Naive thymus-derived CD4-positive, alpha-beta T cell (primary cell): Measurements from ENCODE around the gene ZNF25. TPM values are rescaled to one million over a fixed set of nuclear protein-coding genes. Genes with fewer than 3 reads are reported as not detected.

Experiments
- ATAC-seq: fragments of 150-1000 bp; cut with Tn5 transposase; 2 replicates; pipeline ENCODE4 v1.10.0; 2021; ENCODE audit warnings: mild to moderate bottlenecking, moderate library complexity
- CTCF ChIA-PET: fragments of 350-600 bp; sonication (Branson Sonifier 250); formaldehyde crosslinking; loops from one replicate; lab custom pipeline; 2021; ENCODE audit warnings: antibody characterized with exemption; lab: Charles Lee
- POLR2A ChIA-PET: fragments of 350-600 bp; sonication (Branson Sonifier 250); formaldehyde crosslinking; loops from one replicate; lab custom pipeline; 2021; ENCODE audit warnings: antibody characterized with exemption, inconsistent platforms; lab: Charles Lee
- DNase-seq, 9 donors: peaks; one replicate each; pipeline versions ENCODE4 v3.0.0 to v3.0.0-alpha.2; 2020 to 2022; ENCODE audit warnings: mixed read lengths in 1 of 9
- H3K27ac ChIP-seq: one replicate; pipeline ENCODE4 v1.7.0; 2013; ENCODE audit warnings: mild to moderate bottlenecking, low read depth, low read length, moderate library complexity
- H3K27me3 ChIP-seq, 2 donors: one replicate each; pipeline ENCODE4 v1.7.0; 2013; ENCODE audit warnings: low read length in 2 of 2, mild to moderate bottlenecking in 2 of 2, moderate library complexity in 2 of 2; ENCODE audit not compliant: control insufficient read depth in 2 of 2, insufficient read depth in 2 of 2
- H3K36me3 ChIP-seq, 3 experiments: 1 replicate in 2 of 3; 2 replicates in 1 of 3; pipeline ENCODE4 v1.7.0; 2013; ENCODE audit warnings: low read length in 3 of 3, mild to moderate bottlenecking in 3 of 3, moderate library complexity in 1 of 3; ENCODE audit not compliant: insufficient read depth in 3 of 3, control insufficient read depth in 2 of 3
- H3K4me1 ChIP-seq, 2 donors: one replicate each; pipeline ENCODE4 v1.7.0; 2013; ENCODE audit warnings: low read length in 2 of 2, mild to moderate bottlenecking in 2 of 2, moderate library complexity in 1 of 2; ENCODE audit not compliant: control insufficient read depth in 2 of 2, insufficient read depth in 2 of 2
- H3K4me3 ChIP-seq: 2 replicates; pipeline ENCODE4 v1.7.0; 2013; ENCODE audit warnings: mild to moderate bottlenecking, low read length
- H3K9me3 ChIP-seq, 3 experiments: 1 replicate in 2 of 3; 2 replicates in 1 of 3; pipeline ENCODE4 v1.7.0; 2013; ENCODE audit warnings: low read length in 3 of 3; ENCODE audit not compliant: control insufficient read depth in 2 of 3
- H3K27ac Mint-ChIP-seq, 9 donors: one replicate each; pipeline ENCODE4 v1.8.0; 2020 to 2022; ENCODE audit warnings: mixed read lengths in 9 of 9, mild to moderate bottlenecking in 8 of 9, moderate library complexity in 5 of 9, inconsistent platforms in 2 of 9
- H3K27me3 Mint-ChIP-seq, 5 donors: one replicate each; pipeline ENCODE4 v1.8.0; 2021 to 2022; ENCODE audit warnings: mixed read lengths in 5 of 5, mild to moderate bottlenecking in 1 of 5
- H3K36me3 Mint-ChIP-seq, 5 donors: one replicate each; pipeline ENCODE4 v1.8.0; 2020 to 2022; ENCODE audit warnings: mixed read lengths in 5 of 5, mild to moderate bottlenecking in 3 of 5, inconsistent platforms in 1 of 5
- H3K4me1 Mint-ChIP-seq, 7 donors: one replicate each; pipeline ENCODE4 v1.8.0; 2020 to 2022; ENCODE audit warnings: mixed read lengths in 7 of 7, mild to moderate bottlenecking in 3 of 7, inconsistent platforms in 1 of 7
- H3K4me3 Mint-ChIP-seq, 10 donors: one replicate each; pipeline ENCODE4 v1.8.0; 2020 to 2022; ENCODE audit warnings: mild to moderate bottlenecking in 10 of 10, mixed read lengths in 10 of 10, moderate library complexity in 6 of 10, inconsistent platforms in 2 of 10
- H3K9me3 Mint-ChIP-seq, 11 donors: one replicate each; pipeline ENCODE4 v1.8.0; 2020 to 2022; ENCODE audit warnings: mixed read lengths in 11 of 11, mild to moderate bottlenecking in 4 of 11, inconsistent platforms in 1 of 11, moderate library complexity in 1 of 11
- intact Hi-C, 2 donors: fragments of 100-400 bp; cut with micrococcal nuclease; formaldehyde crosslinking; loops; one replicate each; pipeline ENCODE4 v1.15.1; 2023
- polyA plus RNA-seq, 2 donors: library from polyadenylated mRNA; unstranded; fragments of 300-500 nt; fragmentation: Illumina TruSeq; gene quantifications; one replicate each; pipeline ENCODE4 v1.2.3, GENCODE V29; 2021
- total RNA-seq, 6 experiments: library from RNA in 5 of 6; stranded (reverse) in 5 of 6; gene quantifications; 1 replicate in 5 of 6; 2 replicates in 1 of 6; pipeline ENCODE4 v1.2.3 and lab custom pipeline; 2021 to 2026

ZNF25 gene
- total and polyA plus RNA-seq, 7 experiments from 2014 or later = 4.3 to 13.9 (median 7.5) TPM

- Mint-ChIP-seq H3K4me3 (no peak overlapping the region), H3K4me1 (peaks cover 0 to 12% (median 0%) of the 10 kb centered on the region in 7 donors), H3K27ac (no peak overlapping the region), H3K9me3 (peaks cover 5 to 41% (median 26%) of the 10 kb centered on the region in 11 donors), H3K27me3 (no peaks in the 10 kb centered on the region), H3K36me3 (peaks cover 46 to 86% (median 81%) of the 10 kb centered on the region in 5 donors)
- ATAC-seq = no peak
- Histone ChIP-seq H3K27ac (no peak overlapping the region), H3K9me3 (peaks cover under 1 to 16% (median 4%) of the 10 kb centered on the region in 3 experiments), H3K4me3 (no peak overlapping the region), H3K27me3 (no peaks in the 10 kb centered on the region), H3K4me1 (no peaks in the 10 kb centered on the region), H3K36me3 (peaks cover 11 to 59% (median 25%) of the 10 kb centered on the region in 3 experiments)
- ChIA-PET CTCF (no interaction called here), POLR2A (no interaction called here)
- DNase-seq = no peak
- intact Hi-C loops = no loop called here
Observed at GRCh38 chr10:37957841-37958240, 18.6 kb downstream of the ZNF25 start.

DNA sequence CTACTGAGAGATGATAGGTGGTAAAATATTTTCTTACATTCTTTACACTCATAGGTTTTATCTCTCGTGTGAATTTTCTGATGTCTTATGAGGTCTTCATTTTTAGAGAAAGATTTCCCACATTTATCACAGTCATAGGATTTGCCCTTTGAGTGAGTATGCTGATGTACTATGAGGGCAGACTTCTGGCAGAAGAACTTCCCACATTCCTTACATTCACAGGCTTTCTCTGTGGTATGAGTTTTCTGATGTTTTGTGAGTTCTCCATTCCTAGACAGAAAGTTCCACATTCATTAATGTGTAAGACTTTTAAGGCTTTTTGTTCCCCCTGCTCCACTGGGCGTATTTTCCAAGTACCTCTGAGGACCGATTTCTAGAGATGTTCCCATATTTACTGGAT lies 23.5 kb downstream of the ZNF25 start:
- peaks cover 69 to 99% (median 95%) of the 10 kb centered on the region in 5 donors for H3K36me3 Mint-ChIP-seq
- intact Hi-C loops = no loop called here
- H3K4me1 Mint-ChIP-seq = peaks cover 0 to 6% (median 0%) of the 10 kb centered on the region in 7 donors
- peaks cover 14 to 75% (median 44%) of the 10 kb centered on the region in 11 donors for H3K9me3 Mint-ChIP-seq
- H3K4me3 Mint-ChIP-seq = no peak overlapping the region
- no peaks in the 10 kb centered on the region for H3K27me3 ChIP-seq
- H3K36me3 ChIP-seq = peaks cover 22 to 71% (median 38%) of the 10 kb centered on the region in 3 experiments
- peaks cover 3 to 28% (median 15%) of the 10 kb centered on the region in 3 experiments for H3K9me3 ChIP-seq
- H3K4me3 ChIP-seq = no peak overlapping the region
- H3K27ac Mint-ChIP-seq = no peak overlapping the region
- H3K27ac ChIP-seq = no peak overlapping the region
- DNase-seq (no peak), ATAC-seq (no peak)
- CTCF ChIA-PET = no interaction called here
- POLR2A ChIA-PET = no interaction called here
- no peaks in the 10 kb centered on the region for H3K4me1 ChIP-seq
- H3K27me3 Mint-ChIP-seq = no peaks in the 10 kb centered on the region

GRCh38 chr10:37952043-37952755 lies 24.2 kb downstream of the ZNF25 start:
- DNase-seq (no peak), ATAC-seq (no peak)
- H3K27me3 Mint-ChIP-seq = no peaks in the 10 kb centered on the region
- CTCF ChIA-PET = interaction anchor here (0.5 kb wide), 1 partner anchor 24 kb away, joined by 3 read pairs; no protein-coding TSS in a partner anchor
- Histone ChIP-seq H3K27me3 (no peaks in the 10 kb centered on the region), H3K4me3 (no peak overlapping the region), H3K36me3 (peaks cover 22 to 66% (median 38%) of the 10 kb centered on the region in 3 experiments), H3K27ac (no peak overlapping the region), H3K9me3 (peaks cover 3 to 28% (median 15%) of the 10 kb centered on the region in 3 experiments), H3K4me1 (no peaks in the 10 kb centered on the region)
- peaks cover 0 to 6% (median 0%) of the 10 kb centered on the region in 7 donors for H3K4me1 Mint-ChIP-seq
- H3K4me3 Mint-ChIP-seq = no peak overlapping the region
- POLR2A ChIA-PET = no interaction called here
- peaks cover 62 to 97% (median 91%) of the 10 kb centered on the region in 5 donors for H3K36me3 Mint-ChIP-seq
- H3K9me3 Mint-ChIP-seq = peaks cover 14 to 79% (median 41%) of the 10 kb centered on the region in 11 donors
- H3K27ac Mint-ChIP-seq = no peak overlapping the region
- intact Hi-C loops = no loop called here

GRCh38 chr10:37948210-37948609 lies 28.2 kb downstream of the ZNF25 start:
- Mint-ChIP-seq H3K27ac (no peak overlapping the region), H3K4me1 (no peaks in the 10 kb centered on the region), H3K36me3 (peaks cover 28 to 71% (median 57%) of the 10 kb centered on the region in 5 donors), H3K4me3 (no peak overlapping the region), H3K9me3 (peaks cover 5 to 53% (median 20%) of the 10 kb centered on the region in 11 donors), H3K27me3 (no peaks in the 10 kb centered on the region)
- Histone ChIP-seq H3K27ac (no peak overlapping the region), H3K9me3 (peaks cover 3 to 15% (median 10%) of the 10 kb centered on the region in 3 experiments), H3K4me1 (no peaks in the 10 kb centered on the region), H3K27me3 (no peaks in the 10 kb centered on the region), H3K4me3 (no peak overlapping the region), H3K36me3 (peaks cover 14 to 27% (median 17%) of the 10 kb centered on the region in 3 experiments)
- ATAC-seq (no peak), DNase-seq (no peak)
- ChIA-PET CTCF (no interaction called here), POLR2A (no interaction called here)
- intact Hi-C loops = no loop called here

DNA sequence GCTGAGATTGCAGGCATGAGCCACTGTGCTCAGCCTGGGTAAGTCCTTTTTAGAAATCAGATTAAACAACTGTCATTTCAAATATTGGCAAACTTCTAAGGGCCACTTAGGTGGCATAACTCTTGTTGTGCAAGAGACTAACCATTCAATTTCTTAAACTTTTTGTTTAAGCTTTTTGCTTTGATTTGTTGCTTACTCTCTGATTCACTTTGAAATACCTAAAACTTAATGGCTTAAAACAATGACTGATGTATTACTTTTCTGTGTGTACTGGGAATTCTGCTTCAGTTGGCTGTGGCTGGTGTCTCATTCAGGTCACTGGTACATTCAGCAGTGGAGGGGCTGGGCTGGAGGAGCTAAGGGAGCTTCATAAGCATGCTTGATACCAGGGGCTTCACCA lies 28.9 kb downstream of the ZNF25 start:
- no peak for ATAC-seq
- Mint-ChIP-seq H3K4me3 (no peak overlapping the region), H3K4me1 (no peaks in the 10 kb centered on the region), H3K9me3 (peaks cover 5 to 46% (median 13%) of the 10 kb centered on the region in 11 donors), H3K27me3 (no peaks in the 10 kb centered on the region), H3K27ac (no peak overlapping the region), H3K36me3 (peaks cover 21 to 67% (median 50%) of the 10 kb centered on the region in 5 donors)
- H3K9me3 ChIP-seq = peaks cover 0 to 9% (median 7%) of the 10 kb centered on the region in 3 experiments
- intact Hi-C loops = no loop called here
- ChIA-PET CTCF (no interaction called here), POLR2A (no interaction called here)
- H3K36me3 ChIP-seq = peaks cover 7 to 21% (median 10%) of the 10 kb centered on the region in 3 experiments
- no peak overlapping the region for H3K4me3 ChIP-seq
- DNase-seq = no peak
- no peaks in the 10 kb centered on the region for H3K27me3 ChIP-seq
- no peaks in the 10 kb centered on the region for H3K4me1 ChIP-seq
- H3K27ac ChIP-seq = no peak overlapping the region

- Histone ChIP-seq H3K4me1 (no peaks in the 10 kb centered on the region), H3K9me3 (no peaks in the 10 kb centered on the region), H3K27ac (no peak overlapping the region), H3K27me3 (no peaks in the 10 kb centered on the region), H3K4me3 (no peak overlapping the region), H3K36me3 (no peaks in the 10 kb centered on the region)
- Mint-ChIP-seq H3K4me3 (no peak overlapping the region), H3K4me1 (no peaks in the 10 kb centered on the region), H3K27ac (no peak overlapping the region), H3K27me3 (peaks cover 0 to 4% (median 0%) of the 10 kb centered on the region in 5 donors), H3K36me3 (peaks cover 0 to 7% (median 3%) of the 10 kb centered on the region in 5 donors), H3K9me3 (peaks cover 0 to 16% (median 0%) of the 10 kb centered on the region in 11 donors)
- intact Hi-C loops = no loop called here
- POLR2A ChIA-PET = no interaction called here
- DNase-seq (no peak), ATAC-seq (no peak)
- CTCF ChIA-PET = no interaction called here
Observed at GRCh38 chr10:37937864-37938263, 38.6 kb downstream of the ZNF25 start.
